NT2/D1 (cell line): Measurements from ENCODE around the gene EIF3F.

Experiments
- SUZ12 ChIP-seq: IDR thresholded peaks from 2 replicates; pipeline ENCODE4 v1.6.1; 2011; ENCODE audit not compliant: insufficient read length, insufficient read depth; ENCODE audit errors: extremely low read depth
- YY1 ChIP-seq: IDR thresholded peaks from 2 replicates; pipeline ENCODE4 v1.6.1; 2011; ENCODE audit not compliant: insufficient read length, insufficient read depth
- ZNF274 ChIP-seq: IDR thresholded peaks from 2 replicates; pipeline ENCODE4 v1.6.1; 2011; ENCODE audit warnings: mild to moderate bottlenecking, low read depth, low read length

DNA sequence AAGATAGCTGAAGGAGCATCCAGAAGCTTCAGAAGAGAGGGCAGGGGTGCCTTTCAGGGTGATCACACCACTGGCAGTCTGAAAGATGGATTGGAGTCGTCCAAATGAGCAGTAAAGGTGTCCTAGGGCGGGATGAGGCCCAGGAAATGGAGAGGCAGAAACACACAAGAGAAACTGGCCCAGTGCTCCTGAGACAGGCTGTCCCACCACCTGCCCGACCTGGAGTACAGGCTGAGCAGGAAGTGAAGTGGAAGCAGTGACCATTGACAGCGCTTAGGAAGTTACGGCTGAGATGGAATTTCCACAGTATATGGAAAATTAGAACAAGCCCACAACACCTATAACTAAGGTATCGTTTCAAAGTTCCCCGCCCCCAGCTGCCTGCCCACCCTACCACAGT lies 16.1 kb downstream of the EIF3F start:
- TF ChIP-seq ZNF274 (no peak), SUZ12 (no peak), YY1 (no peak)
